Mucosa of stomach (tissue), 1 donor: ENCODE results near the gene LUM.

ENCODE experiments used
- H3K27me3 ChIP-seq: one replicate; pipeline ENCODE4 v1.7.0; 2013; ENCODE audit warnings: mild to moderate bottlenecking, low read length; ENCODE audit not compliant: control insufficient read depth, insufficient read depth
- H3K36me3 ChIP-seq: one replicate; pipeline ENCODE4 v1.7.0; 2013; ENCODE audit warnings: low read length; ENCODE audit not compliant: control insufficient read depth, insufficient read depth
- H3K4me1 ChIP-seq: one replicate; pipeline ENCODE4 v1.7.0; 2013; ENCODE audit warnings: mild to moderate bottlenecking, low read length; ENCODE audit not compliant: control insufficient read depth, insufficient read depth
- H3K4me3 ChIP-seq: one replicate; pipeline ENCODE4 v1.7.0; 2013; ENCODE audit warnings: low read length
- H3K9ac ChIP-seq: one replicate; pipeline ENCODE4 v1.7.0; 2013; ENCODE audit warnings: mild to moderate bottlenecking, low read length, moderate library complexity
- H3K9me3 ChIP-seq: one replicate; pipeline ENCODE4 v1.7.0; 2013; ENCODE audit warnings: mild to moderate bottlenecking, low read length, moderate library complexity; ENCODE audit not compliant: control insufficient read depth
- donor health status: Pancreatic carcinoma.

The LUM gene, protein sequence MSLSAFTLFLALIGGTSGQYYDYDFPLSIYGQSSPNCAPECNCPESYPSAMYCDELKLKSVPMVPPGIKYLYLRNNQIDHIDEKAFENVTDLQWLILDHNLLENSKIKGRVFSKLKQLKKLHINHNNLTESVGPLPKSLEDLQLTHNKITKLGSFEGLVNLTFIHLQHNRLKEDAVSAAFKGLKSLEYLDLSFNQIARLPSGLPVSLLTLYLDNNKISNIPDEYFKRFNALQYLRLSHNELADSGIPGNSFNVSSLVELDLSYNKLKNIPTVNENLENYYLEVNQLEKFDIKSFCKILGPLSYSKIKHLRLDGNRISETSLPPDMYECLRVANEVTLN

GRCh38 chr12:91111366-91112325, at the start of gene LUM:
LUM (minus strand) TSS chr12:91111494; CDS start chr12:91108979, 2,515 bp downstream.
- H3K9ac ChIP-seq = no peak within 1 kb of the TSS

DNA sequence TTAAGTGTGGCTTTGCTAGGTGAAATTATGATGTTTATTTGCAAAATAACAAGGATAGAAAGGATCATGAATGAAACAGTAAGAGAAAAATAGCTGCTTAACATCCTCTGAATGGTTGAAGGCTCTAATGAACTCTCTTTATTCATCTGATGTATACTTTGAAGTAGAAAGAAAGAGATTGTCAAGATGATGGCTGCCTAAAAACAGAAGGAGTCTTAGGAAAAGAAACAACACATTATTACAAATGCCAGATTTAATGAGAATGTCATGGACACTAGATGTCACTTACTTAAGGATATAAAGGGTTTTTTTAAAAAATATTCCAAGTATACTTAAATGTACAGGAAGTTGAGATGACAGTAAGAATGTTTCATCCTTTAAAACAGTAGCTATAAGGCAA, 49.7 kb upstream of the LUM start:
- Histone ChIP-seq H3K36me3 (no peaks in the 10 kb centered on the region), H3K27me3 (no peaks in the 10 kb centered on the region), H3K4me3 (no peak overlapping the region), H3K9me3 (no peaks in the 10 kb centered on the region), H3K9ac (no peak overlapping the region), H3K4me1 (no peaks in the 10 kb centered on the region)

More at GRCh38 chr12:91111366-91112325, at the start of gene LUM:
- Histone ChIP-seq H3K9me3 (no peaks in the 10 kb centered on the region), H3K4me3 (no peak within 1 kb of the TSS), H3K36me3 (no peaks in the 10 kb centered on the region), H3K4me1 (no peaks in the 10 kb centered on the region), H3K27me3 (no peaks in the 10 kb centered on the region)

GRCh38 chr12:91155990-91156389, 44.7 kb upstream of the LUM start:
- Histone ChIP-seq H3K9ac (no peak overlapping the region), H3K9me3 (no peaks in the 10 kb centered on the region), H3K4me1 (no peaks in the 10 kb centered on the region), H3K27me3 (no peaks in the 10 kb centered on the region), H3K4me3 (no peak overlapping the region), H3K36me3 (no peaks in the 10 kb centered on the region)

DNA sequence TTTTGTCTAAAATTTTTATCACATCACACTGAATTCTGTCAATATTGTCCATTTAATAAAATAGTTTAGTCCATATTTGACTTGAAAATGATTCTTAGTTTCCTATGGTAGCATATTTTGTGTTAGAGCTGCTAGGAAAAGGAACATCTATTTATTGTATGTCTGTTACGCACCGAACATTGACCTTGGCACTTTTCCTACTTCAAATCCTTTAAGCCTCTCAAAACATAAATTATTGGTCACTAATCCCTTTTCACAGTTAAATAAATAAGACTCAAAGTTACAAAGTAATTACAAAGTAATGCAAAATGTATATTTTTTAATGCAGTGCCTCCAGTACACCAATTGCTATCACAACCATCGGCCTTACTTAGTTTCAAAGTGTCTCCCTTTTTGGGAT, 42.8 kb upstream of the LUM start:
- Histone ChIP-seq H3K4me1 (no peaks in the 10 kb centered on the region), H3K9me3 (no peaks in the 10 kb centered on the region), H3K36me3 (no peaks in the 10 kb centered on the region), H3K4me3 (no peak overlapping the region), H3K9ac (no peak overlapping the region), H3K27me3 (no peaks in the 10 kb centered on the region)

GRCh38 chr12:91144053-91144452, 32.8 kb upstream of the LUM start:
- no peaks in the 10 kb centered on the region for H3K4me1 ChIP-seq
- H3K9ac ChIP-seq = no peak overlapping the region
- H3K27me3 ChIP-seq = no peaks in the 10 kb centered on the region
- no peak overlapping the region for H3K4me3 ChIP-seq
- no peaks in the 10 kb centered on the region for H3K9me3 ChIP-seq
- H3K36me3 ChIP-seq = no peaks in the 10 kb centered on the region

GRCh38 chr12:91143206-91143605, 31.9 kb upstream of the LUM start:
- no peaks in the 10 kb centered on the region for H3K9me3 ChIP-seq
- no peaks in the 10 kb centered on the region for H3K27me3 ChIP-seq
- H3K9ac ChIP-seq = no peak overlapping the region
- H3K36me3 ChIP-seq = no peaks in the 10 kb centered on the region
- peaks cover 6% of the 10 kb centered on the region for H3K4me1 ChIP-seq
- no peak overlapping the region for H3K4me3 ChIP-seq

GRCh38 chr12:91142221-91142631, 30.9 kb upstream of the LUM start:
- Histone ChIP-seq H3K4me3 (no peak overlapping the region), H3K9me3 (no peaks in the 10 kb centered on the region), H3K9ac (no peak overlapping the region), H3K27me3 (no peaks in the 10 kb centered on the region), H3K36me3 (no peaks in the 10 kb centered on the region), H3K4me1 (peaks cover 9% of the 10 kb centered on the region)

DNA sequence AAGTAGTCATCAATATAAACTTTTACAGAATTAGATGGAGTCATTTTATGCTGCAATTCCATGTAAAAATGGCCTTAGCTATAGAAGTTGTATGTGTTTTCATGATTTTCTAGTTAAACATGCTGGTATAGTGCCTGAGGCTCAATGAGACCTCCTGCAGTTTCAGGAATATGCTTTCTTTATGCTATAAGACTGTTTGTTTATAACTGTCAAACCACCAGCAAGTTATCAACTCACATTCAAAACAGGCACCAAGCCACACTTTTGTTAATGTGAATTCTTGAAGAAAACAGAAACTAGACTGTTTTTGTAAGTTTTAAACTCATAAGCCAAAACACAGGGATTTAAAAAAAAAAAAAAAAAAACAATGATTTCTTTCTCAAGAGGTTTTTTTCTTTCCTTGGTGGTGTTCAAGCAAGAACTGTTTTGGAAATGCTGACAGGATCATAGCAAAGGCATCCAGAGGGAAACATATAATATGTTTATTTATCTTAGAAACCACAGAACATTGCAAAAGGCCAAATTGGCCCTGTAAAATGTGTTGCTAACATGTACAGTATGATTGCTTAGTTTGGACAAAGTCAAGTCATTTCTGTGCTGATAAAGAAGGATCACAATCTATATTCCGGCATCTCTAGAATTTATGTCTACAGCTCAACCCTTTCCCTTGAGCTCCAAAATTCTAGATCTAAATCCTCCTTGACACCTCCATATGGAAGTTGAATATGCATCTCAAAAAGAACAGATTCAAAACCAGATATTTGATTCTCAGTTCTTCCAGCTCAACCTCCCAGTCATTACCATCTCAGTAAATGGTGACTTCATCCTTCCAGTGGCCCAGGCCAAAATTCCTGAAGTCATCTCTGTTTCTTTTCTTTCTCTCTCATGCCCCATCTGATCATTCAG, 29.0 kb upstream of the LUM start:
- Histone ChIP-seq H3K9me3 (no peaks in the 10 kb centered on the region), H3K4me3 (no peak overlapping the region), H3K4me1 (peaks cover 9% of the 10 kb centered on the region), H3K27me3 (no peaks in the 10 kb centered on the region), H3K36me3 (no peaks in the 10 kb centered on the region), H3K9ac (no peak overlapping the region)

DNA sequence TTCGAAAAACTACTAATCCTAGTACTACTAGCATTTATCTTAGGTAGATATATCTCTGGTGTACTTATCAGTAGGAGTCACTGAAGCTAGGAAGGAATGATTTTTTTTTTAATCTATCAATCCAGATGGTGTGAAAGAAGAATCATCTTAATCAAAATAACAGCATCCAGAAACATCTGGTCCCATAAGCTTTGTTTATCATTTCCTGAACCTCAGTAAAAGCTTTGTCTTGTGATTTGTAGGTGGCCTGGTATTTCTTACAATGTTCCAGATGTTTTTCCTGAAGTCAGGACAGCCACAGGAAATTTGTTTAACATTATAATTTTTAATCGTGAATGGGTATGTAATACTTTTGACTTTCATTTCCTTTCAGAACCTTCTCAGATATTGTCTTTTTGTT, 28.0 kb upstream of the LUM start:
- no peaks in the 10 kb centered on the region for H3K9me3 ChIP-seq
- H3K36me3 ChIP-seq = no peaks in the 10 kb centered on the region
- peaks cover 9% of the 10 kb centered on the region for H3K4me1 ChIP-seq
- H3K27me3 ChIP-seq = no peaks in the 10 kb centered on the region
- H3K4me3 ChIP-seq = no peak overlapping the region
- H3K9ac ChIP-seq = no peak overlapping the region

DNA sequence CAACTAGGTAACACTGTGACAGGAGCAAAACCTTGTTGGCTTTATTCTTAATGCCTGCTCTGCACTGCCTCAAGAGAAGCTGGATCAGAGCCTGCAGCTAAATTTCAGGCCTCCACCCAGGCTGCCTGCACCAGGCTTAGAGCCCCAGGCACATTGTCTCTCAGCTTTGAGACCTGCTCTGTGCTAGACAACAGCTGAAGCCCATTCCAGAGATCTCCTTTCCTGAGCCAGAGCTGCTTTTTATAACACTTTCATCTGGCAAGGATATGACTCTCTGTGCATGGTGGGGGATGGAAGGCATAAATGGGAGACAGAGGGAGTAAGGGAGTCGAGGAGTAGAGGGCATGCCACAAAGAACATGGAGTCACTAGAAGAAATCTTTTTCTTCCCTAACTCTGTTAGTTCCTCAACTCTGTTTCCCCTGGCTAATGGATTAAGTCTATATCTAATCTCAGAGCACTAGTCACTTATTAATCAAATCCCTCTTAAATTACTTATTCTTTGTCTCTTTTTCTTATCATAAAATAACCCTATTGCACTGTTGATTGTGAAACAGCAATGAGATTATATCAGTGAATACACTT, 27.1 kb upstream of the LUM start:
- H3K36me3 ChIP-seq = no peaks in the 10 kb centered on the region
- H3K9ac ChIP-seq = no peak overlapping the region
- no peaks in the 10 kb centered on the region for H3K9me3 ChIP-seq
- H3K4me3 ChIP-seq = no peak overlapping the region
- peaks cover 9% of the 10 kb centered on the region for H3K4me1 ChIP-seq
- no peaks in the 10 kb centered on the region for H3K27me3 ChIP-seq

- Histone ChIP-seq H3K9me3 (no peaks in the 10 kb centered on the region), H3K4me3 (no peak overlapping the region), H3K4me1 (peaks cover 9% of the 10 kb centered on the region), H3K36me3 (no peaks in the 10 kb centered on the region), H3K27me3 (no peaks in the 10 kb centered on the region), H3K9ac (no peak overlapping the region)
These were observed 22.6 kb upstream of the LUM start for GRCh38 chr12:91133871-91134270.
